GM18511 (cell line): ENCODE data around the gene ZNF664.

Source experiments
- ATAC-seq: cut with Tn5 transposase; IDR thresholded peaks from one replicate; pipeline ENCODE4 v1.9.1; 2021; ENCODE audit warnings: mild to moderate bottlenecking, moderate library complexity; ENCODE audit not compliant: unreplicated experiment

ZNF664 gene

DNA sequence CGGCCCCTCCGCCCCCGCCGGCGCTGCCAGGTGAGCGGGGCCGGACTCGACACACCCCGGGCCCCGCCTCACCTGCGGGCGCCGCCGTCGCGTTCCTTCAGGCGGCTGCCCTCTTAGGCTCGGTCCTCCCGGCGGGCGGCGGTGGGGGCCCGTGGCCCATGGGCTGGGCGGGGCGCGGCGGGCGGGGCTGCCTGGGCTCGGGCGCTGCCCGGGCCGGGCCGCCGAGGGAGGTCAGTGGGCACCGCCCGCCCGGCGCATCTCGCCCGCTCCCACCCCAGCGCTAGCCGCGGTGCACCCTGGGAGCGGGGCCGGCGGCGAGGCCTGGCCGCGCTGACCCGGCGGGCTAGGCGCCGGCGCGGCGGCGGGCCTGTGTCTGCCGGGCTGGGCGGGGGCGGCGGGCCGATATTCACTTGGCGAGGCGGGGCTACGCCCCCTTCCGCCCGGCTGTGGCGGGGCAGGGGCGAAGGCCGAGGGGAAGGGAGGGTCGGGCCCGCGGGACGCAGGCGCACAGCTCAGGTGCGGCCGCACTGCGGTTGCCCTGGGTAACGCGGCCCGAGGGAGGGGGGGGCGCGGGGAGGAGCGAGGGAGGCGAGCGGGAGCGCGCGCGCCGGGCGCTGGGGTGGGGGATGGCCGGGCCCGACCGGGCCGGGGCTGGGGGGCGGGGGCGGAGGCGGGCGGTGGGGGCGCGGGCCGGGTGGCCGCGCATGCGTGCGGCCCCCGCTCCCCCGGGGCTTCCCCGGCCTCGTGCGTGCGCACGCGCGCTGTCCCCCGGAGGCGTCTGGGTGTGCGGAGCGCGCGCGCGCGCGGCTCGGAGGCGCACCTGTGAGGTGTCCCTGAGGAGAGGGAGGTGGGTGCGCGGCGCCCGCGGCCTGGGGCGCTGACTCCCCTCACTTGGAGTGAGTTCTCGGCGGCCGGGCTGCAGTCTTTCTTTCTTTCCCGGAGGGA is at the start of gene ZNF664, which contains the start of gene CCDC92:
Gene ZNF664 (plus strand): TSS at position 759 of the 945 bp plus-strand sequence. CDS start 38,930 bp downstream, outside the sequence.
Gene CCDC92 (minus strand): TSS at position 375 of the 945 bp plus-strand sequence. CDS start 28,526 bp downstream, outside the sequence.
- peak; percentile 81 for ATAC-seq

DNA sequence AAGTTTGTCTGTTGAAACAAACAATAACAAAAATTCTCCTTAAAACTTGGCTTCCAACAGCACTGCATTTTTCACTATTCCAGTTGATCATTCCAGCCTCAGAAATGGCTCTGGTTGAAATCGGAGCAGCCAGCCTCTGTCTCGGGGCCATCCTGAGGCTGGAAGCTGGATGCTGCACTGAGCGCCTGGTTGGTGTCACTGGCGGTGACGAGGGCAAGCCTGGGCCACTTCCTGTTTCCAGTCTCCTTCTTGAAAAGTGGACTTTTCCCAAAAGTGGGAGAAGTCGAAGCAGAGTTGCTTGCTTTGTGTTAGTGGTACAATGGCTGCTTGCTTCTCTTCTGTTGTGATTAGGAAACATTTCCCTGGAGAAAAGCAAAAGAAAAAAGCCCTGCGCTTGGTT is 49.1 kb upstream of the ZNF664 start:
- ATAC-seq: no peak

DNA sequence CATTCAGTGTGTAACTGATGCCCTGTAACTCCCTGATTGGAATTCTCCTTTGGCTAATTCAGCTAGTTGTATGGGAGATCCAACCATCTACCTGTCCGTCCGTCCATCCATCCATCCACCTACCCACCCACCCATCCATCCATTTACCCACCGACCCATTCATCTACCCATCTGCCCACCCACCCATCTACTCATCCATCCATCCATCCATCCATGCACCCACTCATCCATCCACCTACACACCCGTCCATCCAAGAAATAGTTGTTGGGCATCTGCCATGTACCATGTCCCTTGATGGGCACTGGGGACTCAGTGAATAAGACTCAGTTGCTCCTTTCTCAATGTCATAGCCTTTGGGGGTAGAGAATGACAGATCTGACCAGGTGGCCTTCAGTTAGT is 48.5 kb upstream of the ZNF664 start:
- no peak for ATAC-seq

DNA sequence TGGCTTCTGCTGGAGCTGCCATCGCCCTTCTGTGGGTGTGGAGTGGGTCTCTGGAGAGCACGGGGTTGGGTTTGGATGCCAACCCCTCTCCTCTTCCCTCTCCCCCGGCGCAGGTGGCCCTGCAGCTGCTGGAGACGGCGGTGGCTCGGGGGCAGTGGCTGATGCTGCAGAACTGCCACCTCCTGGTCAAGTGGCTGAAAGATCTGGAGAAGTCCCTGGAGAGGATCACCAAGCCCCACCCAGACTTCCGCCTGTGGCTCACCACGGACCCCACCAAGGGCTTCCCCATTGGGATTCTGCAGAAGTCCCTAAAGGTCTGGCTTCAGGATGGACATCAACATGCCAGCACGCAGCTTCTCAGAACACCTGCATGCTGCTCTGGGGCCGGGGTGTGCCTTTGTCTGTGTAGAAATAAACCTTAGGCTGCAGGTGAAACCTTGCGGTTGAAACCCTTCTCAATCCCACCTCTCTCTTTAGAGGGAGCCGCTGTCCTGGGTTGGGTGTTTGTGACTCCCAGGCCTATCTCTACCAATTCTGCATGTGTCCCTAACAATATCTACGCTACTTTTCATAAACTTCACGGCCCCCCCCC is 44.6 kb upstream of the ZNF664 start:
- ATAC-seq: no peak

DNA sequence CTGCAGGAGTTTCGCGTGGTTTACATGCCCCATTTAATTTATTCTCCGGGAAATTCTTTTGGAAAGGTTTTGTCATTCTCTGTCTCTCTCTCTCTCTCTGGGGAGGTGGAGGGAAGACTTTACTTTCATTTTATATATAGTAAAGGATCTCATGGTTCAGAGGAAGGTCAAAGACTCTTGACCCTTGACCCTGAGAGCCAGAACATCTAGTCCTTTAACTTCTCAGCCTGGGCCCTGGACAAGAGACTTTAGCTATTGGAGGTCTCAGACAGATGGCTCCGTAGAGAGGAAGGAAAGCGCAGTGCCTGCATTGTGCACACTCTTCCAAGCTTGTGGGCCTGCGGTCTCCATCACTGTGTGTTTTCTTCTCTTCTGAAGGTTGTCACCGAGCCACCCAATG is 44.1 kb upstream of the ZNF664 start:
- no peak for ATAC-seq

DNA sequence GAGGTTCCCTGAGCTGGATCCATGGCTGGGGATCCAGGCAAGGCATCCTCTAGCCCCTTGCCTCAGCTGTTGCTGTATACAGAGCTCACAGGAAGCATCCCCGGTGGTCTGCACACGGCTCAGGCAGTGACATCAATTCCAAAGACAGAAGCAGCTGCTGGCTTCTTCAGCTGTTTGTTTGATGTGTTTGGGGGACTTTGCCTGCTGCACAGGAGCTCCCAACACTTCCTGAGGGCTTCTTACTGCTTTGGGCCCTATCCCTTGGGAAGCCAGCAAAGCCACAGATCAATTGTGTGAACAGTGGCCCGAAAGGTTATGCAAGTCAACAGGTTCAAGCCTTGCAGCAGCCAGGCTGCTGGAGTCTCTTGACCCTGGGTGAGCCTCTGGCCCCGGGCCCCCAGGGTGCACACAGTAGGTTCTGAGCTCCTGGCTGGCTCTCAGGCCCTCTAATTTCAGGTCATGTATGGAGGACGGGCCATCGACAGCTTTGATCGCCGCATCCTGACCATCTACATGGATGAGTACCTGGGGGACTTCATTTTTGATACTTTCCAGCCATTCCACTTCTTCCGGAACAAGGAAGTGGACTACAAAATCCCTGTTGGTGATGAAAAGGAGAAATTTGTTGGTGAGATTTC is 43.0 kb upstream of the ZNF664 start:
- ATAC-seq: no peak

DNA sequence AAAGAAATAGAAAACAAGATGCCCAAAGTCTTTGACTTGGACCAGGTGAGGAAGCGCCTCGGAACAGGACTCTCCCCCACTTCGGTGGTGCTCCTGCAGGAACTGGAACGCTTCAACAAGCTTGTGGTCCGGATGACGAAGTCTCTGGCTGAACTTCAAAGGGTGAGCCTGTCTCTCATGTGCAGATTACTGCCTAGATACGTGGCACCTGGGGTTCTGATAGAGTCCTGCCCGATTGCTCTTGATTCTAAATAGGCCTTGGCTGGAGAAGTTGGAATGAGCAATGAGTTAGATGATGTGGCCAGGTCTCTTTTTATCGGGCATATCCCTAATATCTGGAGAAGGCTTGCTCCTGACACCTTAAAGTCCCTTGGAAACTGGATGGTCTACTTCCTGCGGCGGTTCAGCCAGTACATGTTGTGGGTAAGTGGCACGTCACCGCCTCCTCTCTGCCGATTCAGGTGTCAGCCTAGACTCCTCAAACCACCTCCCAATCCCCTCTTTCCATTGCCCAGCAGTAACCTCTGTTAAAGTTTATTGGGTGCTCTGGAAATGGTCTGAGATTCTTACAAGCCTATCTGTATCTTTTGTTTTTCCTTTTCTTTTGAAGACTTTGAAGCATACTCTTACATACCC is 41.2 kb upstream of the ZNF664 start:
- ATAC-seq: no peak

DNA sequence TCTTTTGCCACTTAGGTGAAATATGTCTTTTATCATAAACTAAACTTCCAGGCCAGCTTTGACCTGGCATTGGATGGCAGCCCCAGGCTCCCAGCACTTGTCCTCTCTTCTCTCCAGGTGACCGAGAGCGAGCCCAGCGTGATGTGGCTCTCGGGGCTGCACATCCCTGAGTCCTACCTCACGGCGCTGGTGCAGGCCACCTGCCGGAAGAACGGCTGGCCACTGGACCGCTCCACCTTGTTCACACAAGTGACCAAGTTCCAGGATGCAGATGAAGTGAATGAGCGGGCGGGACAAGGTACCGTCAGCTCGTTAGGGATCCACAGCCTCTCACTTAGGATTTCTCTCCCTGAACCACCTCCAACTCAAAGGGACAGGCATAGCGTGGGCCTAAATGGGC is 39.8 kb upstream of the ZNF664 start:
- no peak for ATAC-seq

DNA sequence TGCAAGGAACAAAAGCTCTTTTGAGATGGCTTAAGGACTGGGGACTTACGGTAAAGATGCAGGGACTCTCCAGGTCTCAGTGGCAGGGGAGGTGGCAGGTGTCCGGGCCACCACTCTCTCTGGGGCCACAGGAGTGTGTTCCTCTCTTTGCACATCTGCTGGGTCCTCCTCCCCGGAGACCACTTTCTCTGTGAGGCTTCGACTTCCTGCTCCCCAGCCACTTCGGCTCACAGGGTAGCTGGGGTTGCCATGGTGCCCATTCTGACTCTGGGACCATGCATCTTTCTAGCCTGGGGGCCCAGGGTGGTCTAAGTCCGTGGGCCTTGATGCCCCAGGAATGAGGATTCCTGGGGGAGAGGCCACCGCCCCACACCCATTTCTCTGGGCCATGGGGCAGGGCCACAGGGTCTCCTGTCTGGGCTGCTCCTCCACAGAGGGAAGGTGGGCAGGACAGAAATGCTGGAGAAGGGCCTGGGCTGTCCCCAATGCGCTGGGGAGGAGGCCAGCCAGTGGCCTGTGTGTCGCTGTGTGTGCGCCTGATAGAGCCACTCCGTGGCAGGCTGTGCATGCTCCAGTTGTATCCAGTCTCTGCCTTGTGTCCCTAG is 38.9 kb upstream of the ZNF664 start:
- ATAC-seq: no peak

DNA sequence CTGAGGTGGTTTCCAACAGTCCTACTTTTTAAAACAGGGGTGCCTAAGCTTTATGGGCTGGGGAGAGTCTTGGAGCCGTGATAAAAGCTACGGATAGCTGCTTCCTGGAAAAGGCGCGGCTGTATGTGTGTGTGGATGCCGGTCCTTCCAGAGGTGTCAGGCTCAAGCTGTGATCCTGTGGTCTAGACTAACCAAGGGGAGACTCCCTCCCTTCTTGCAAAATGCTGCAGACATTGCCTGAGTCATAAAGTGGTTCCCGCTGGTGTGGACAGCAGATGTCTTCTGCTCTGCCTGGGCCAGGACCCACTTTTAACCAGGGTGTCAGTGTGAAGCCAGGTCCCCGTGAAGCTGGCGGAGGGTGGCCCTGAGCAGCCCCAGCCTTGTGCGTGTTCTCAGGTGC is 38.2 kb upstream of the ZNF664 start:
- no peak for ATAC-seq

DNA sequence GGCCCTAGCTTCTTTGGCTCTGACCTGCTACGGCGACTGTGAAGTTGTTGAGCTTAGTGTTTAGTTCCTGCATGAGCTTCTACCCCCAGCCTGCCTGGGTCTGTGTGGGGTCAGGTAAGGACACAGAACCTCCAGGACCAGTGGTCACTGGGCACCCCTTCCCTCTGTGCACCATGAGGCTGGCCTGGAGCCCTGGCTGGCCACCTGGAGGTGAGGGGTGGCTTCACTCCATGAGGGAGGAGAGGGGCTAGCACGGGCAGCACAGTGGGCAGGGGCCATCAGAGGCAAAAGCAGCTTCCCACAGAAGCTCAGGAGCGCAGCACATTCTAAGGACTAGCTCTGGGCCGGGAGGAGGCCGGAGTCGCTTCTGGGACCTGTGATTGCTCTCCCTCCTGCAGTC is 37.1 kb upstream of the ZNF664 start:
- no peak for ATAC-seq

DNA sequence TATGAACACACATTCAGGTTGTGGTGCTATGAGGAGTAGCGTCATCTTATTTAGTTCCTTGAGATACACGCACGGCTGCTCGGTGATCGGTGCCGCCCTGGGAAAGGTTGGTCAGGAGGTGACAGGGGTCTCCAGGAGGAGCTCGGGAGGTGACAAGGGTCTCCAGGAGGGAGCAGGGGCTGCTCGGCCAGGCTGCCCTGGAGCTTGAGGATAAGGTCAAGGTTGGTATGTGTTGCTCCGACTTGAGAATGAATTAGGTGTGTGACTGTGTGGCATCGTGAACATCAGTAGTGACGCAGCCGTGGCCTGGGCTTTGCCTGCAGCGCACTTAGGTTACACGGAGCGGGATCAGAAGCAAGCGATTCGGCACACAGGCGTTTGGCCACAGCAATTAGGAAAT is 36.5 kb upstream of the ZNF664 start:
- ATAC-seq: no peak

DNA sequence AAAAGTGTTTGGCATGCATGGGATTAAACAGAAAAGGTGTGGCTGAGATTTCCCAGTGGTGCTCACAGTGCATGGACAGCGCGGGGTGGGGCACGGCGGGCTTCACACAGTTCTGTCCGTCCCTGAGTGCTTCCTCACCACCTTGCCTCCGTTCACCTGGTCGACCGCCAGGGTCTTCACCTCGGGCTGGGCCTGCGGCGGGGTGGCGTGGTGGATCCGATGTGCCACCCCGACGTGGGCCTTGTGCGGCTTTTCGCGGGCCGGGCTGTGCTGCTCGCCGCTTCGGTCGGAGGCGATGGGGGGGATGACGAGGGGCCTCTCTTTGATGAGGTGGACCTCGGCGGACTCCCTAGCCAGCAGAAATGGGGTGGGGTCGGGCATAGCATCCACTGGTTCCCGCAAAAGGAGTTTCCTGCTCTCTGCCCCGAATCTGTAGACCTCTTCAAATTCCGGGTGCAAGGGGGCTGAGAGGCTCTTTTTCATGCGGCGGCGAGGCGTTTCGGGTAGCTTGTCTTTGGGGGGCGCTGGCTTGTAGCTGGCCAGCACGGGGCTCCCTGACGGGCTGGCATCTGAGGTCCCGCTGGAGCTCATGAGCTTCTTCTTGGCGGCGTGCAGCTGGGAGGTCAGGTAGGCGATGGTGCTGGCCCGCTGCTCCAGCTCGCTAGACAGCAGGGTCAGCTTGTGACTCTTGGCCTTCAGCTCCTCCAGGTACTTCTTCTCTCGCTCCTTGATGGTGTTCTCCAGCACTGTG is 35.9 kb upstream of the ZNF664 start:
- ATAC-seq: no peak

DNA sequence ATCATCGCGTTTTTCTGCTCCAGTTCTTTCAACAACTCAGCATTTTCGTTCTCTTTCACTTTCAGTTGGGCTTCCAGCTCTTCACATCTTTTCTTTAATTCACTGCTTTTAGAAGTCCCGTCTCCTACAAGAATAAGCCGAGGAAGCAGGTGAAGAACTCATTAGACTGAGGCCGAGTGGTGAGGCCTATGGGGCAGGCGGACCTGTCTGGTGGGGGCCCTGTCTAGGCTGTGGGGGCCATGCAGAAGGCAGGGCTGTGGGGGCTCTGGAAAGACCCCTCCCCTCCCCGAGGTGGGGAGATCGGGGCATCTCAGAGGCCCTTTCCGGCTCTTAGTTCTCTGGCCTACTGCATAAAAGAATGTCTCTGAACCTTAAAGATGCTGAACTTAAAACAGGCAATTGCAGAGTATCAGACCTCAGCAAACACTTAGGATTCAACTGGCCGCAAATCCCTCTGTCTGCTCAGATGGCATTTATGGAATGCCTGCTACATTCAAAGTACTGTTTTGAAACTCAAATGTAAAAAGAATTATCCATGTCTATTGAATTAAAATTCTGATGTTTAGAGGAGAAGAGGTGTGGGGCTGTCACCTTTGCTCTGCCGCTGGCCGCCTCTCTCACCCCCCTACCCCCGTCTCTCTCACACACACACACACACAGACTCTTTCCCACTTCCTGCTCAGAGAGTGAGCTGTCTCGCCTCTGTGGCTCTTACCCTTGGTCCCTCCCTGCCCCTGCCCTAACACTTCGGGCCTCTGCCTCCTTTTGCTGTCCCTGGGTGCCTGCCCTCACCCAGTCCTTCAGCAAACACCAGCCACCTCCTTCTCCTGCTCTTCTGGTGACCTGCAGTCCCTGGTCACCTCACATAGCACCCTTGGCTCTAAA is 35.1 kb upstream of the ZNF664 start:
- ATAC-seq: peak; percentile 51

DNA sequence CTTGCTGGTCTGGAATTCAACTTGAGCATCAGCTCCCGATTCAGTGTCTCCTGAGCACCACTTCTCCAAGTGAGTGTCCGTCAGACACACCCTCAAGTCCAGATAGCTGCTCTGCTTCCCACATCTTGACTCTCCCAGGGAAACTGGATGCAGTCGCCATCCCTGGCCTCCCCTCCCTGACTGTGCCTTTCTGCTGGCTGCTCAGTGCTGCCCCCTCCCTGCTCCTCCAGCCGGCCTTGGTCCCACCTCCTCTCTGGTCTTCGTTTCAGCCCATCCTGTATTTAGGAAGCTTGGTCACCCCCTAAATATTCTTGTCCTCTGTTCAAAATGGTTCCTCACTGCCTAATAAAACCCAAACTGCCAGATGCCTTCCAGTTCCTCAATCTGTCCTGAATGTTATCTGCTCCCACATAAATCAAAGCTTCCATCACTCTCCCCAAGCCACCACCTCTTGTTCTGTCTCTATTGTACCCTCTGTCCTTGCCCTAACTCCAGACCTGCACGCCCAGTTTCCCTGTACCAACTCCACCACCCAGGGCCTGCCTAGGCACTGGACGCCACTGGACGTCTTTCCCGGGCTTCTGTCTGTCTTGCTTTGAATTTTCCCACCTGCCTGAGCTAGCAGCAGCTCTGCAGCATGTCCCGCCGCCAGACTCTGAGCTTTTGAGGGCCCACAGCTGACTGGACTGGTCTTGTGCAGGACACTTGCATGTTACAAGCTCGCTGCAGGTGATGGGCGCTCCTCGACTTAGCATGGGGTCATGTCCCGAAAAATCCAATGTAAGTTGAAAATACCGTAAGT is 34.1 kb upstream of the ZNF664 start:
- no peak for ATAC-seq

DNA sequence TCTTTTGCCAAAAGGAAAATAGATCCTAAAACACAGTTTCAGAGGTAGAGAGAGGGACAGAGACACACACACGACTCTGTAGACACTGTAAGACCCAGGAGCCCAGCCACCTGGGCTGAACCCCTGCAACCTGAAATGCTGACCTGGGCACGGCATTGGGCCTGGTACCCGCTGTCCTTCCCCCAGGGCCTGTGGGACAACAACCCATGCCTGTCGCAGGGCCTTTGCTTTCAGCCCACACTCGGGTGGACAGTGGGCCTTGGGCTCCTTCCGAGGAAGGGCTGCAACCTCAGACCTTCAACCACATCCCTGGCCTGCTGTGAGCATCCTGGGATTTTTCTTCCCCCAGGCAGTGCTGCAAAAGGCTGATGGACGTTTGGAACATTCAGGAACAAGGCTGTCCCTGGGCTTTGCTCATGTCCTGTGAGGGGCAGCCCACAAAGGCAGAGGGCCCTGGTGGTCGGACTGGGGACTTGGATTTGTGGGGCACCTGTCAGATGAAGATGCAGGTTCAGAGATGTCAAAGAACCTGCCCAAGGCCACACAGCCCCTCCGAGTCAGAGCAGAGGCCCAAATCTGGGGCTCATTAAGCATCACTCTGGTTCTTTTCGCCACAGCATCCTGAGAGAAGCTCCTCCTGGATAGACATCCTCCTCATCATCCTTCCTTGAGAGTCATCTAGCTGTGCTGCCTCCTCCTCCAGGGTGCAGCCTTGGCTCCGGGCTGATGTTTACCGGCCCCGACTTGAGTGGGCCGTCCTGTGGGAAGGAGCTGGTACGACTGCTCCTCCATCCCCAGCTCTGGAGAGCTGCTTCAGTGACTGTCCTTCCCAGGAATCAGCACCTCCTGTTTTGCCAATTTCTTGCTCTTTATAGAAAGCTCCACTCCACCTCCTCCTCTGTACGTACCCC is 33.0 kb upstream of the ZNF664 start:
- no peak for ATAC-seq

DNA sequence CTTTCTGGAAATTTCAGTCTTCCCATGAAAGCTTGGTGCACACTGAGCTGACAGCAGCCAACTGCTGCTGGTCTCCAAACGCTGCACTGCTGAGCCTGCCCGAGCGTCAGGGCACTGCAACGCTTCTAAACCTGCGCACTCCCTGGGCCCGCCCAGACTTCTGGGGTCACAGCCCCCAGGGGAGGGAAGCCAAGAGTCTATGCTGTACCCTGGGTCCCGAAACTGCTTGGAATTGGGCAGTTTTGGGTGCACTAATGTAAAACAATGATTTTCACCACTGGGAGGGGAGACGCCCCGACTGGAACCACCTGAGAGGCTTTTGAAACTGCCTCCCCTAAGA is 32.4 kb upstream of the ZNF664 start:
- no peak for ATAC-seq
